GM21825 (cell line): ENCODE results near the gene ARSG.
"Not testable (repeated sequence)": the region's sequence is repeated elsewhere in the genome, so short reads cannot be mapped to it uniquely, and the experiment has no call there.

Experiments
- ATAC-seq: cut with Tn5 transposase; IDR thresholded peaks from one replicate; pipeline ENCODE4 v1.9.1; 2021; ENCODE audit warnings: mild to moderate bottlenecking, moderate library complexity; ENCODE audit not compliant: unreplicated experiment

The ARSG gene

DNA sequence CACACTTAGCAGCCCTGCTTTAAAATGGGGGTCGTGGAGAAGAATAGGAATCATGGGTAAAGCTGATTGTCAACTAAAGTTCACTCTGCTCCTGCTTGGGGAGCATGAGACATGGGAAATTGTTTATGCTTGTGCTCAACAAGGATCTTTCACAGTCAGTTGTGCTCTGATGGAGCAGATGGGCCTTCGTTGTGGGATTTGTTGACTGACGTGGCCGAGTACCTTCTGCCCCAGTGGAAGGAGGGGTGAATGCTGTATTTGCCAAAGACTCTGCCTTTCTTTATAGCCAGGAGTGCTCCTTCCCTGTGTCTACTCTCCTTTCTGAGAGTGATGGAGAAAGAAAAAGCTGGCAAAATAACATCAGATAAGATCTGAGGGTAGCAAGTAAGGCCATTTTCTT, 11.4 kb downstream of the ARSG start:
- ATAC-seq, result no peak

- no peak for ATAC-seq
Measured at GRCh38 chr17:68304706-68305105, 13.4 kb downstream of the ARSG start.

- no peak for ATAC-seq
Measured at GRCh38 chr17:68305142-68305541, 13.8 kb downstream of the ARSG start.

DNA sequence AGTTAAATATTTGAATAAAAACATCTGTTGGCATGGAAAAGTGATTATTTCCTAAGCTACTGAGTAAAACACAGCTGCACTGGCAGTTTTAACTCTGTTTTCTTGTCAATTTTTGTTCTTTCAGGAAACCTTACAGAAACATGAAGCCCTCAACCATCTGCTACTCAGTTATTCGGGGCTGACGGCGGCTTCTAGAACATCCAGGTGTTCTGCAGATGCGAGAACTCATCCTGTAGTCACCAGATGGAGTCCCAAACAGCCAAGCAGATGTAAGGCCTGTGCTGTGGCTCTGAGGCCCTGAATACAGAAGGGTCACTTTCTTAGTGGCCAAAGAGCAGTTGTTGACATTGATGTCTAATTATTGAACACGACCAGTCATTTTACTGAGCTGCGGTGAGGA, 15.5 kb downstream of the ARSG start:
- ATAC-seq, result no peak

DNA sequence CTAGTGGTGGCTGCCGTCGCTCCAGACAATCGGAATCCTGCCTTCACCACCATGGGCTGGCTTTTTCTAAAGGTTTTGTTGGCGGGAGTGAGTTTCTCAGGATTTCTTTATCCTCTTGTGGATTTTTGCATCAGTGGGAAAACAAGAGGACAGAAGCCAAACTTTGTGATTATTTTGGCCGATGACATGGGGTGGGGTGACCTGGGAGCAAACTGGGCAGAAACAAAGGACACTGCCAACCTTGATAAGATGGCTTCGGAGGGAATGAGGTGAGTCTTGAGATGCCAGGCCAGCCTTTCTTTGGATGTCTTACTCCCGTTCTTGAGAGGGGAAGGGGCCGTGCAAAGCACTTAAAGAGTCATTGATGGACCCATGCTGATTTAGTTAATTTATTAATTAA, 16.1 kb downstream of the ARSG start:
- no peak for ATAC-seq

GRCh38 chr17:68308486-68308885, 17.2 kb downstream of the ARSG start:
- ATAC-seq, result not testable (repeated sequence)

- not testable (repeated sequence) for ATAC-seq
Measured at GRCh38 chr17:68309066-68309670, 17.9 kb downstream of the ARSG start.

DNA sequence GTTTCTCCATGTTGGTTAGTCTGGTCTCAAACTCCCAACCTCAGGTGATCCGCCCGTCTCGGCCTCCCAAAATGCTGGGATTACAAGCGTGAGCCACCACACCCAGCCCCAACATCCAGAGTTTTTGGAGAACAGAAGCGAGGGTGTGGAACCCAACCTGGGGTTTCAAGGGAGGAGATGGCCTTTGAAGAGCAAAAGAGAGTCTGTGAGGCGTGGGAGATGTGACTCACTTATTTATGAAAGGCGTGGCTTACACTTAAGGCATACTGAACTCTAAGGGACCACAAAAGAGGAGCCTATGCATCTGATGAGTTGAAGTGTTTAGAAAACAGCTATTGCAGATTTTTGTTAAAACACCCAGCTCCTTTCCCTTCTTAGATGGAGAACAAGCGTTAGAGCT, 18.9 kb downstream of the ARSG start:
- no peak for ATAC-seq

- ATAC-seq, result no peak
Measured at GRCh38 chr17:68314916-68315535, 23.7 kb downstream of the ARSG start.

DNA sequence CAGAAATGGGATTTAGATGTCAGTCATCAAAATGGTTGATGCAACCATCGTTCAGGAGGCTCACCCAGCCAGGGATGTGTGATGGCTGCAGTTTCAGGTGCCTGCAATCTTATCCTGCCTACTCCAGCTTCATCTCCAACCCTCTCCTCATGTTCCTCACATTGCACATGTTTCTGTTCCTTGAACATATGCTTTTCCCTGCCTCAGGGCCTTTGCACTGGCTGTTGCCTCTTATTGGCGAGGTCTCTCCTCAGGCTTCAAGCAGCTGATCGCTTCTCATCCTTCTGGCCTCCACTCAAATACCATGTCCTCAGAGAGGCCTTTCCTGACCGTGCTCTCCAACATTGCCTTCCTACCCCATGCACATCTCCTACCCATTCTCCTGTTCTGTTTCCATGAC, 24.6 kb downstream of the ARSG start:
- ATAC-seq, result no peak

DNA sequence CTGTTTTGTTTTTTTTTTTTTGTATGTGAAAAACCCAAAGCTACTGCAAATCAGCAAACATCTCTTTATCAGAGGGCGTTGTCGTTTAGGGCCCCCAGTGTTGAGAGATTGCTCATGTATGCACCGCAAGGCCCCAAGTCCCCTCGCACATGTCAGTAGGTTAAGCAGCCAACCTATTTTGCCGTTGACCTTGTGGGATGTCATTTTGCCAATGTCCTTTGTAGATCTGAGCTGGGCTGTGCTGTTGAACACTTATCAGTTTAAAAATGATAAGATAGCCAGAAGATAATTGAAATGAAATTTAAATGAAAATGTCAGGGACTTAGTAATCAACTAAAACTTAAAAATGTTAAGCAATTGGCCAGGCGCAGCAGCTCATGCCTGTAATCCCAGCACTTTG, 26.2 kb downstream of the ARSG start:
- ATAC-seq, result no peak

DNA sequence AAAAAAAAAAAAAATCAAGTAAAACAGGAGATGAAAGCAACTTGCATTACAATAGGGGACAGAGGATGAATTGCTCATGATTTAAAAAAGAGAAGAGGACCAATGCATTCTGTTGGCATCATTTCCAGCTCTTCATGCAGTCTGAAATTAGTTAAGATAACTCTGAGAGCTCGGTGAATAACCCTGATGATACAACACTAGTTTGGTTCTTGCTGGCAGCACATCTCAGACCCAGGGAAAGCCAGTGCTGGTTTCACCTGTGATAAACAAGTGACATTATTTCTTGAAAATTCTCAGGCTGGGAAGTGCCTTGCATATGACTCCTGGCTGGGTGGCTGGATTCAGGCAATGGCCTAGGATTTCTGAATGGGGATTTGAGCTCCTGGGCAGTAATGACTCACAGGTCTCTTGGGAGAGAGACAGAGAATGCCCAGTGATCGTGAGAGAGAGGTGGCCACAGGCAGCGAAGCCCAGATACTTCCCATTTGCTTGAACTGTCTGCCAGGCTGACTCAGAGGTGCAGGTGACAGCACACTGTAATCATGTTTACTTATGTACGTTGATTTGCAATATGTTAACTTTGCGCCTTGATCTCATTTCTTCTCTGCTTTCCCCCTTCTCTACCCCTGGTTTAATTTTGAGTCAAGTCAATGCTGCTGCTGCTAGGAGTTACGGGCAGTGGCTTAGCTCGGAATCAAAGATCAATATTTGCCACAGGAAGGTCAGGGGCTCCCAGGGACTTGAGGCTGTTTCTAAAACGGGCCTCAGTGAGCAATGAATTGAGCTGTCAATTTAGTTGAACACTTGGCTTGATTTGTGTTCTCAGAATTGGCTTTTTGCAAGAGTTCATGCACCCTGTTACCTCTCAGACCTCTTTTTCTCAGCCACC, 27.1 kb downstream of the ARSG start:
- peak; percentile 50 for ATAC-seq

- peak; percentile 54 for ATAC-seq
Measured at GRCh38 chr17:68319410-68320162, 28.3 kb downstream of the ARSG start.

DNA sequence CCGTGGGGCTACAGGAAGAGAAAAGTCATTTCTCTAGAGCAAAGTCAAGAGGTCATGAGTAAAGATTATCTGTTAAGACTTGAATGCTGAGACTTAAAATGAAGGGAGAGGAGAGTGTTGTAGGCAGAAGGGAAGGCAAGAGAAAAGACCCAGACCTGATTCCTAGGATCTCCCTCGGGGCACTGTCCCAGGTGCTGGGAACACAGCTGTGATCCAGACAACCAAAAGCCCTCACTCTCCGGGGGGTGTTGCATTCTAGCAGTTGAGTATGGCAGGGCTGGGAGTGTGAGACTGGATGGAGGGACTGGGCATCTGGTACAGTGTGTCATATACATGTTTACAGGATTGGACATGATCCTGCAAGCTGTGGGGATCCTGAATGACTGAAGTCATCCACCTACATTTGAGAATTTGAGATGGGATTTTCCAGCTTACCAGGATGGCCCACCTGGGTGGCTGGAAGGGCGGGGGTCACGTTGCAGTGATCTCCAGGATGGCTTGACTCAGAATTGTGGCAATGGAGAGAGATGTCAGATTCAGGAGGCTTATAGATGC, 29.1 kb downstream of the ARSG start:
- no peak for ATAC-seq

DNA sequence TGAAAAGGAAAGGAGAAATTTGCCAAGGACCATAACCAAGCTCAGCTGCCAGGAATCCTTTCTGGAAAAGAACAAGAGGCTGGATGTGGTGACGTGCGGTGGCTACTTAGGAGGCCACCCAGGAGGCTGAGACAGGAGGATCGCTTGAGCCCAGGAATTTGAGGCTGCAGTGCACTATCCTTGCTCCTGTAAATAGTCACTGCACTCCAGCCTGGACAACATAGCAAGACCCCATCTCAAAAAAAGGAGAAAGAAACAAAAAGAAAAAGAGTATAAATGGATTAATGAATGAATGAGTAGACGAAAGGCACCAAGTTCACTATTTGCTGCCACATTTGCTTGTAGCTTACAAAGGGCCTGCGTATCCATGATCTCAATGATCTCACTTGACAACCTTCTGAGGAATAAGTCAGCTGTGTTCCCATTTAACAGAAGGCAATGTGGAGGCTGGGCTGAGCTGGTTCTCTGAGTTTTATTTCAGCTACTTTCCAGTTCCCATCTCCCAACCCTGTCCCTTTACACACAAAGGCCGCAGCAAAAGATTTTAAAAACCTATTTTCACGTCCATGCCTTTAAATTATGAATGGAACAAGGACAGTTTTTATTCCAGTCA, 29.8 kb downstream of the ARSG start:
- no peak for ATAC-seq

DNA sequence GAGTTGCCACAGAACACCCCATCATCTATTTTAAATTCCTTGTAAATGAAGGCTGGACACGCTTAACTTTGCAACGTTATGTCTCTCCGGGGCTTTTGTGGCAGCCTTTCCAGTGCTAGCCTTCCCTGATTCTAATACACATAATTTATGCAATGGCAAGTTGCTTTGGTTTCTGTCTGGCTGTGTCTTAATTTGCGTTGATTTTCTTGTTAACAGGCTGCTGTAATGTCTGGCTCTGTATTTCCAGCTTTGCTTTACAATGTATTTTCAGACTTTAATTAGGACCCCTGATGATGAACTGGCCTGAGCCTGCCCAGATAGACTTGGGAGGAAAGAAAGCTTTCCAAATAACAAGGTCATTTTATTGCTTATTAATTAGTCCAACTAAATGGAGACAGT, 30.3 kb downstream of the ARSG start:
- no peak for ATAC-seq

DNA sequence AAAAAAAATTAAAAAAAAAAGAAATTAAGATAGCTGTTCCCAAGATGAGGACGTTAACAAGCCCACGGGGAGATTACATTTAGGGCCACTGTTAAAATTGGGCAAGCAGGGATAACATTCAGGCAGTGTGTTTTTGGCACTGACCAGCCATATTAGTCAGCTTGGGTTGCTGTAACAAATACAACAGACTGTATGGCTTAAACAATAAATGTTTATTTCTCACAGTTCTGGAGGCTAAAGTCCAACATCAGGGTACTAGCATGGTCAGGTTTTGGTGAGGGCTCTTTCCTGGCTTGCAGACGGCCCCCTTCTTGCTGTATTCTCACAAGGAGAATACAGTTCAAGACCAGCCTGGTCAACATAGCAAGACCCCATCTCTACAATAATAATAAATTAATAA, 31.3 kb downstream of the ARSG start:
- no peak for ATAC-seq

DNA sequence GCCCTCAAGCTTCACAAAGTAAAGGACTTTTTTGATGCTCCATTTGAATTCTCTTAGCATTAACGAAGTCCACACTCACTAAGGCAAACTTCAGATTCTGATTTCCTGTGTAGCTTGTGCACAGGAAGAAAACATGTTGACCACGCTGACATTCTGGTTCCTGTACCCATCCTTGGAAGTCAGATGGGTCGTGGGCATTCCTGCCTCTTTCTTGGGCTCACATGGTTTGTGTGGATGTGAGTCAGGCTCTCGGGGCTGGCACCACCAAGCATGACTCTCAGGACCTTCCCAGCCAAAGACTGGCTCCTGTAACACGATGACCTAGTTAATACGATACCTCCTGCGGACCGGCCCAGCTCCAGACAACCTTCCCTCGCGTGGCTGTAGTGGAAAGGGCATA, 32.8 kb downstream of the ARSG start:
- ATAC-seq, result no peak

DNA sequence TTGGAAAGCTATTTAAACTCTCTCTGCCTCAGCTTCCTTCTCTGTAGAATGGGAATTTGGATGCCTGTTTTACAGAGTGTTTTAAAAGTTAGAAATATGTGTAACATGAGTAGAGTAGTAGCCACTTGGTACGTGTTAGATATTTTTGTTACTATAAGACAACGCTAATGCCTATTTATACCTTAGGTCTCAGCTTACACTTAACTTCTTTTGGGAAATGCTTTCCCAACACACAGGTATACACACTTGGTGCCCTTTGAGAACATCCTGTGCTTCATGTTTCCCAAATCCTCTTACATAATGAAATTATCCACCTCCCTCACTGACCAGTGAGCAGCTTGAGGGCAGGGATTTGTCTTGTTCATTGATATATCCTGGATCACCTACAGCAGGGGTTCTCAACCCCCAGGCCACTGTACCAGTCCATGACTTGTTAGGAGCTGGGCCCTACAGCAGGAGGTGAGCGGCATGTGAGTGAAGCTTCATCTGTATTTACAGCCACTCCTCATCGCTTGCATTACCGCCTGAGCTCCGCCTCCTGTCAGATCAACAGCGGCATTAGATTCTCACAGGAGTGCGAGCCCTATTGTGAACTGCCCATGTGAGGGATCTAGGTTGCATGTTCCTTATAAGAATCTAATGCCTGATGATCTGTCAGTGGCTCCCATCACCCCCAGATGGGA, 33.5 kb downstream of the ARSG start:
- no peak for ATAC-seq

DNA sequence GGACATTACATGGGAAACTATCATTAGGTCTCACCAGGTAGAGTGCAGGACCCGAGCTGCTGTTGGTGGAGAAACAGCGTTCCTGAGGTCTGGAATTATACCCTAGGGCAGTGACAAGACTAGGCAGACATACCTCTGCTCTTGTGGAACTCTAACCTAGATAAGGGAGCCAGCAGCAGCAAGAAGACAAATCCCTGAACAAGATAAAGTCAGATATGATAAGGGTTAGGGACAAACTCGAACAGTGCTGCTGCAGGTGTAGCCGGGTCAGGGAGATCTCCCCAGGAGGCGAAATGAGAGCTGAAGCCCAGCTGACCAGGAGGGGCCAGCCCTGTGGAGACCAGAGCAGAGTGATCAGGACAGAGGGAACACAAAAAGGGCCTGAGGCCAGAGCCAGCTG, 34.7 kb downstream of the ARSG start:
- ATAC-seq, result no peak
